BLaER1 (cell line): ENCODE measurements around the gene FAM193B.

Experiments used
- H3K27ac ChIP-seq: shearing (Covaris generic); formaldehyde crosslinking; 2 replicates; pipeline ENCODE4 v1.8.1; 2022
- H3K27me3 ChIP-seq: shearing (Covaris generic); formaldehyde crosslinking; 2 replicates; pipeline ENCODE4 v1.8.1; 2022
- H3K36me3 ChIP-seq: shearing (Covaris generic); formaldehyde crosslinking; 2 replicates; pipeline ENCODE4 v1.8.1; 2022
- H3K4me1 ChIP-seq: shearing (Covaris generic); formaldehyde crosslinking; 2 replicates; pipeline ENCODE4 v1.8.1; 2022
- H3K4me2 ChIP-seq: shearing (Covaris generic); formaldehyde crosslinking; 2 replicates; pipeline ENCODE4 v1.8.1; 2022
- H3K4me3 ChIP-seq: shearing (Covaris generic); formaldehyde crosslinking; 2 replicates; pipeline ENCODE4 v1.8.1; 2022
- H3K9ac ChIP-seq: shearing (Covaris generic); formaldehyde crosslinking; 2 replicates; pipeline ENCODE4 v1.8.1; 2022
- H3K9me3 ChIP-seq: shearing (Covaris generic); formaldehyde crosslinking; 2 replicates; pipeline ENCODE4 v1.8.1; 2022
- H4K20me1 ChIP-seq: shearing (Covaris generic); formaldehyde crosslinking; 2 replicates; pipeline ENCODE4 v1.8.1; 2022
- Cebpa-rat ChIP-seq: shearing (Covaris generic); IDR thresholded peaks from 2 replicates; pipeline ENCODE4 v1.8.1; 2022

FAM193B gene

DNA sequence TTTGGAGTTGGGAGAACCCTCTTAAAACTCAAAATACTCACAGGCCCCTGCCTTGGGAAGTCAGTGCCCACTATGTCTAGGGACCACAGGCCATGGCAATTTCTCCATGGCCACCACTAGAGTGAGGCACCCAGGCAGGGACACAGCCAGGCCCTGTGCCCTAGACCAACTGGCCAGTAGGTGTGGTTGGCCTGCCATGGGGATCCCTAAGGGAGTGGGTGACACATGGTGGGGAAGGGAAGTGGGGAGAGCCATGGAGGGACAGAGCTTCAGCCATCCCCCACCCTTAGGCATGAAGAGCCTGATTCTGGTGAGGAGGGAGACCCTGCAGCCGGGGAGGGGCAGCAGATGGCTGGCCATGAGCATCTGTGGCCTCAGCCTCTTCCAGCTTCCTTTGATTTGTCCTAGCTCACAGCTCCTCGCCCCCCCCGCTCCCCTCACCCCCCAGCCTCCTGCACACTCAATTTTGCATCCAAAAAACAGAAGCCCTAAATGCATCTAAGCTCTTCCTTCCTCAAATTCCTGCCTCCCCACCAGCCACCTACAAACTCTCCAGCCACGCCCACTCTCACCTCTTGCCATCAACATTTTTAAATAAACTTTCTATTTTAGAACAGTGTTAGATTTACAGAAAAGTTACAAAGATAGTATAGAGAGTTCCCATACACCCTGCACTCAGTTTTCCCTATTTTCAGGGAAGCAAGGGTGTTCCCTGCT, 79.4 kb downstream of the FAM193B start:
- peaks cover 24% of the 10 kb centered on the region for H3K36me3 ChIP-seq
- no peak overlapping the region for H3K4me3 ChIP-seq
- no peak for TF ChIP-seq Cebpa-rat
- no peak overlapping the region for H3K9ac ChIP-seq
- peaks cover 79% of the 10 kb centered on the region for H3K4me1 ChIP-seq
- 0 out of 2 replicates have a peak overlapping the region, but pooled peaks have one; percentile 49 for H3K27ac ChIP-seq
- H3K9me3 ChIP-seq, result no peaks in the 10 kb centered on the region
- H4K20me1 ChIP-seq, result peaks cover 34% of the 10 kb centered on the region
- peak overlapping the region; percentile 90 for H3K4me2 ChIP-seq
- no peaks in the 10 kb centered on the region for H3K27me3 ChIP-seq

DNA sequence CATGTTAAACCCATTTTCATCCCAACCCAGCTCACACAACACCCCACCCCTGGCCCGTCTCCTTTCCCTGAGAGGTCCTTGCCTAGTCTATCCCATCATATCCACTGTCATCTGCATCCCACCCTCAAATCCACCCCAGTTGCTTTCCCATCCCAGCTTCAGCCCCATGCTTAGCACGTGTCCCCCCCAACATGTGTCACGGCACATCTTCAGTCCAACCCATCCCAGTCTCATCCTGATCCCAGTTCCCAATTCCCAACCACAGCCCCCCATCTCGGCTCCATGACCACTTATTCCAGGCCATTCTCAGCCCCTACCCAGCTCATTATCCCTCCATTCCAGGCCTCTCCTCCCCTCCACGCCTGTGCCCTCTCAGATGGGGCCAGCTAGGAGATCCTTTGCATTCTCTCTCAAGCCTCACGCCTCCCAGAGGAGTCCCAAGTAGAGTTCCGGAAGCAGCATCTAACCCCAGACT, 80.3 kb downstream of the FAM193B start:
- H3K9ac ChIP-seq, result 0 out of 2 replicates have a peak overlapping the region, but pooled peaks have one; percentile 35
- no peak for TF ChIP-seq Cebpa-rat
- peak overlapping the region; percentile 49 for H3K27ac ChIP-seq
- no peaks in the 10 kb centered on the region for H3K9me3 ChIP-seq
- H3K27me3 ChIP-seq, result no peaks in the 10 kb centered on the region
- peaks cover 36% of the 10 kb centered on the region for H4K20me1 ChIP-seq
- H3K4me1 ChIP-seq, result peaks cover 79% of the 10 kb centered on the region
- peak overlapping the region; percentile 90 for H3K4me2 ChIP-seq
- H3K4me3 ChIP-seq, result peak overlapping the region; percentile 44
- H3K36me3 ChIP-seq, result peaks cover 33% of the 10 kb centered on the region

DNA sequence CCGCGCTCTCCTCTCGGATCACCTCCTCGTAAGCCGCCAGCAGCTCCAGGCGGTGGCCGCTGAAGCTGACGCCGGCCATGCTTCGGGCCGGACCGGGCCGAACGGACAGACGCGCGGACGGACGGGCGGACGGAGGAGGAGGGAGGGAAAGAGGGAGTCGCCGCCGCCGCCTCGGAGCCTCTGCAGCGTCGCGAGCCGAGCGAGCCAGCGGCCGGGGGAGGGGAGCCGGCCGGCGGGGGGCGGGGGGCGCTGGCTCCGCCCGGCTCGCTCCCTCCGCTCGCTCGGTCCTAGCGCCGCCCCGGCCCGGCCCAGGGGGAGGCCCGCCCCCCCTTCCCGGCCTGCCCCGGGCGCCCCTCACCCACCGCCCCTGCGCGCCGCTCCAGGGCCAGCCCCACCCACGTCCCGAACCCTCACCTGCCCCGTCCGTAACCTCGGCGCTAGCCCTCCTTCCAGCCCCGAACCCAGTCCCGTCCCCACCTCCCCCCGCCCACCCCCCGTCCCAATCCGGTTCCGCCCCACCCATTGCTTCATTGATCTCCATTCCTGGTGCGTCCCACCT, 80.8 kb downstream of the FAM193B start, which contains the start of gene DBN1:
TSS of gene DBN1 (minus strand) at position 192 of the 559 bp plus-strand sequence. CDS start at position 79, 113 bp downstream.
- Histone ChIP-seq H3K4me2 (peak within 1 kb of the TSS; percentile 99), H3K4me3 (peak within 1 kb of the TSS; percentile 95), H3K27me3 (no peaks in the 10 kb centered on the region), H3K4me1 (peaks cover 77% of the 10 kb centered on the region), H4K20me1 (peaks cover 42% of the 10 kb centered on the region), H3K9ac (peak within 1 kb of the TSS; percentile 99), H3K9me3 (no peaks in the 10 kb centered on the region), H3K27ac (peak within 1 kb of the TSS; percentile 99), H3K36me3 (peaks cover 39% of the 10 kb centered on the region)
- TF ChIP-seq Cebpa-rat, result no peak

GRCh38 chr5:177472460-177473442, 81.6 kb downstream of the FAM193B start:
- Histone ChIP-seq H4K20me1 (peaks cover 49% of the 10 kb centered on the region), H3K9ac (peak overlapping the region; percentile 99), H3K27me3 (no peaks in the 10 kb centered on the region), H3K4me2 (peak overlapping the region; percentile 99), H3K27ac (peak overlapping the region; percentile 99), H3K36me3 (peaks cover 46% of the 10 kb centered on the region), H3K9me3 (no peaks in the 10 kb centered on the region), H3K4me3 (peak overlapping the region; percentile 95), H3K4me1 (peaks cover 69% of the 10 kb centered on the region)
- TF ChIP-seq Cebpa-rat, result no peak

DNA sequence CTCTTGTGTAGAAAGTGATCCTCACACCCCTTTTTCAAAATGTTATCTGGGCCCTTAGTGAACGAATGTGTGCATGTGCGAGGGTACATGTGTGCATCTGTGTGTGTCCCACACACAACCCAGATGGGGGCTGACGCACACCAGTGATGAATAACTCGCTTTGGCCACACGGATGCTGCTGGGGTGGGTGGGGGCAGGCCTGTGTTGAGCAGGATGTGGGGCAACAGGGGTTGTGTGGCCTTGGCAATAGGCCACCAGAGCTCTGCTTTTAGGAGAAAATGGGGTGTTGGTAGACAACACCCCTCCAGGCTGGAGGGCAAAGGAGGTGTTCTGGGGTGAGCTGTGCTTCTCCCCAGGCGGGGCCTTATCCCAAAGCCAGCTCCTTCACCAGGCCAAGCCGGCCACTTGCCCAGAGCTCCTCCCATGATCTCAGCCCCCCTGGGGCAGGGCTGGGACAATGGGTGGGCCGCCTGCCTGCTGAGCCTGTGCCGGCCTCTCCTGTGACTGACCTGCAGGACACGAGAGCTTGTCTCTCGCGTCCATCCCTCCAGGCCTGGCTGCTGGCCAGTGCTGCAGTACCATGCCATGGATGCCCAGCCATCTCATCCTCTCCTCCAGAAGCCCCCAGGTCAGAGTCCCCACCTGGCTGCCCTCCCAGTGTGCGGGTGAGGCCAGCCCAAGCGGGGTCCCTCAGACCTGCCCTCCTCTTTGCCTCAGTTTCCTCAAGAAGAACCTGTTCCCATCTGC, 82.6 kb downstream of the FAM193B start:
- peaks cover 59% of the 10 kb centered on the region for H4K20me1 ChIP-seq
- H3K27me3 ChIP-seq, result no peaks in the 10 kb centered on the region
- peaks cover 61% of the 10 kb centered on the region for H3K4me1 ChIP-seq
- peak overlapping the region; percentile 95 for H3K4me3 ChIP-seq
- peaks cover 6% of the 10 kb centered on the region for H3K9me3 ChIP-seq
- no peak for TF ChIP-seq Cebpa-rat
- H3K9ac ChIP-seq, result peak overlapping the region; percentile 99
- peak overlapping the region; percentile 99 for H3K4me2 ChIP-seq
- peak overlapping the region; percentile 99 for H3K27ac ChIP-seq
- H3K36me3 ChIP-seq, result peaks cover 56% of the 10 kb centered on the region

GRCh38 chr5:177470759-177471536, 83.4 kb downstream of the FAM193B start:
- peaks cover 67% of the 10 kb centered on the region for H4K20me1 ChIP-seq
- H3K4me1 ChIP-seq, result peaks cover 57% of the 10 kb centered on the region
- H3K27ac ChIP-seq, result peak overlapping the region; percentile 99
- peak overlapping the region; percentile 95 for H3K4me3 ChIP-seq
- peak overlapping the region; percentile 99 for H3K9ac ChIP-seq
- no peaks in the 10 kb centered on the region for H3K27me3 ChIP-seq
- peaks cover 15% of the 10 kb centered on the region for H3K9me3 ChIP-seq
- H3K4me2 ChIP-seq, result peak overlapping the region; percentile 99
- TF ChIP-seq Cebpa-rat, result no peak
- H3K36me3 ChIP-seq, result peaks cover 64% of the 10 kb centered on the region
